ENCODE measurements around the gene PRKAB2. TPM values are rescaled to one million over a fixed set of nuclear protein-coding genes. Genes with fewer than 3 reads are reported as not detected.

PRKAB2 gene
- total and polyA plus RNA-seq, 9 of the 15 experiments (the other 6 are each of a cell fraction or from before 2014, with no cell fraction given) = 2.3 to 20.8 (median 7.9) TPM

DNA sequence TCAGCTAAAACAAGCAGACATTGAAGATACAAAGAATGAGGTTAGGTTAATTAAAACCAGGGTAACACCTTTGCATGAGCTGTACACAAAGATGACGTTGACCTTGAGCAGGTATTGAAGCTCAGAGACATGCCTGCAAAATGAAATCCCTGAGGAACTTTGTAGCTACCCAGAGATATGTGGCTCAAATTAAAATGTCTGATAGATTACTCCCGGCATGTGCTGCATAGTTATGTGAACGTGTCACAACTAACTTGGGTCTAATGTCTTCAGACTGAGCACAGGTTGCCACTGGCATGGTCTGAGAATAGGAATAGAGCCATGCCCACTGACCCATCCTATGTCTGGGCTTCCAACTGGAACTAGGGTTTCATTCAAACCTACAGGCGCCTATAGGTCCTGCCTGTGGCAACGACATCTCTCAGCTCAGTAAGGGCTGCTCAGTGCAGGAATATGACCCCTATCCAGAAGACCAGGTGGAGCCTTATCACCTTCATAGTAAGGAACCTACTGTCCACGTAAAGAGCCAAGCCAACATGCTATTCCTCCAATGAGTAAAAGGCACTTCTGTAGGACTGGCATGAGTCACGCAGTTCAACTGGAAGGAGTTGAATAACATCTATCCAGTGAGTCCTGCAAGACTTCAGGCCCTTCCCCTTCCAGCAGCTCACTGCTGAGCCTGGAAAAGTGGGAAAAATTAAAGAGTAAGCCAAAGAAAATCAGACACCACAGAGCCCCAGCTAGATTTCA, 60.7 kb downstream of the PRKAB2 start:
- Histone ChIP-seq H2AFZ (ENCODE audit: low read depth, low read length) (no peak overlapping the region), H3K4me1 (replicated peaks in 1 of 2; ENCODE audit: control insufficient read depth in 2 of 2, insufficient read depth in 2 of 2, low read length in 2 of 2) (no peaks in the 10 kb centered on the region), H3K9me1 (ENCODE audit: control insufficient read depth, insufficient read depth, low read length) (no peaks in the 10 kb centered on the region), H3K27ac (ENCODE audit: extremely low read depth, low read depth, low read length) (no peak overlapping the region), H3K36me3 (ENCODE audit: control insufficient read depth, insufficient read depth, low read length) (no peaks in the 10 kb centered on the region), H4K20me1 (replicated peaks; ENCODE audit: control insufficient read depth, insufficient read depth, low read length) (no peaks in the 10 kb centered on the region), H3K4me3 (no peak overlapping the region), H3K4me2 (ENCODE audit: insufficient read depth, low read length) (no peak overlapping the region), H3K9me3 (replicated peaks; ENCODE audit: control insufficient read depth, insufficient read depth, low read depth, low read length) (no peaks in the 10 kb centered on the region), H3K9ac (ENCODE audit: insufficient read depth in 1 of 2, low read depth in 2 of 2, low read length in 2 of 2) (no peak overlapping the region), H3K79me2 (ENCODE audit: control insufficient read depth, insufficient read depth, low read length) (no peaks in the 10 kb centered on the region), H3K27me3 (ENCODE audit: control insufficient read depth in 2 of 2, insufficient read depth in 2 of 2, low read length in 2 of 2) (peaks cover 2 to 29% of the 10 kb centered on the region in 2 experiments; a peak in 4 of 5 replicates)
- FAIRE-seq = peak; percentile 26
- DNase-seq (ENCODE audit: extremely low read depth in 1 of 4, low spot score in 3 of 4) = no peak
- in situ Hi-C loops (cut with MboI) = no loop called here
- WGBS (ENCODE audit: insufficient coverage, low coverage, missing lambda C conversion rate) = 0% methylated on average over 7 of the region's 7 CpGs
- BruUV-seq (replicated peaks) = no TSS peak
- ATAC-seq = no peak
- ChIA-PET POLR2A (interaction anchor here (2.5 kb wide), 1 partner anchor 27 kb away, joined by 13 read pairs; no protein-coding TSS in a partner anchor), CTCF (ENCODE audit: low intra/inter-chr PET ratio) (no interaction called here)
- intact Hi-C loops (cut with micrococcal nuclease) = loop anchor here (2.0 kb wide), 1 partner anchor 19 kb away; no protein-coding TSS in a partner anchor
- TF ChIP-seq FOXJ2 (tag; IDR thresholded peaks at IDR 0.05) (no peak), HSF4 (CRISPR knock-in tag; IDR thresholded peaks at IDR 0.05; ENCODE audit: borderline replicate concordance) (no peak), POLR3A (IDR thresholded peaks at IDR 0.05; ENCODE audit: borderline replicate concordance, extremely low read depth, insufficient read depth, insufficient read length) (no peak), ZNF586 (CRISPR knock-in tag; conservative IDR thresholded peaks at IDR 0.05) (no peak), NELFE (IDR thresholded peaks at IDR 0.05; ENCODE audit: insufficient read depth, insufficient read length) (no peak), BHLHE40 (IDR thresholded peaks at IDR 0.05; ENCODE audit: low read length) (no peak)
- TF ChIP-seq, protein P1, sequence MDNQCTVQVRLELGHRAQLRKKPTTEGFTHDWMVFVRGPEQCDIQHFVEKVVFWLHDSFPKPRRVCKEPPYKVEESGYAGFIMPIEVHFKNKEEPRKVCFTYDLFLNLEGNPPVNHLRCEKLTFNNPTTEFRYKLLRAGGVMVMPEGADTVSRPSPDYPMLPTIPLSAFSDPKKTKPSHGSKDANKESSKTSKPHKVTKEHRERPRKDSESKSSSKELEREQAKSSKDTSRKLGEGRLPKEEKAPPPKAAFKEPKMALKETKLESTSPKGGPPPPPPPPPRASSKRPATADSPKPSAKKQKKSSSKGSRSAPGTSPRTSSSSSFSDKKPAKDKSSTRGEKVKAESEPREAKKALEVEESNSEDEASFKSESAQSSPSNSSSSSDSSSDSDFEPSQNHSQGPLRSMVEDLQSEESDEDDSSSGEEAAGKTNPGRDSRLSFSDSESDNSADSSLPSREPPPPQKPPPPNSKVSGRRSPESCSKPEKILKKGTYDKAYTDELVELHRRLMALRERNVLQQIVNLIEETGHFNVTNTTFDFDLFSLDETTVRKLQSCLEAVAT (IDR thresholded peaks at IDR 0.05) = no peak
- TF ChIP-seq, protein P2, sequence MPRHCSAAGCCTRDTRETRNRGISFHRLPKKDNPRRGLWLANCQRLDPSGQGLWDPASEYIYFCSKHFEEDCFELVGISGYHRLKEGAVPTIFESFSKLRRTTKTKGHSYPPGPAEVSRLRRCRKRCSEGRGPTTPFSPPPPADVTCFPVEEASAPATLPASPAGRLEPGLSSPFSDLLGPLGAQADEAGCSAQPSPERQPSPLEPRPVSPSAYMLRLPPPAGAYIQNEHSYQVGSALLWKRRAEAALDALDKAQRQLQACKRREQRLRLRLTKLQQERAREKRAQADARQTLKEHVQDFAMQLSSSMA (CRISPR knock-in tag; IDR thresholded peaks at IDR 0.05) = no peak
- TF ChIP-seq, protein P3, sequence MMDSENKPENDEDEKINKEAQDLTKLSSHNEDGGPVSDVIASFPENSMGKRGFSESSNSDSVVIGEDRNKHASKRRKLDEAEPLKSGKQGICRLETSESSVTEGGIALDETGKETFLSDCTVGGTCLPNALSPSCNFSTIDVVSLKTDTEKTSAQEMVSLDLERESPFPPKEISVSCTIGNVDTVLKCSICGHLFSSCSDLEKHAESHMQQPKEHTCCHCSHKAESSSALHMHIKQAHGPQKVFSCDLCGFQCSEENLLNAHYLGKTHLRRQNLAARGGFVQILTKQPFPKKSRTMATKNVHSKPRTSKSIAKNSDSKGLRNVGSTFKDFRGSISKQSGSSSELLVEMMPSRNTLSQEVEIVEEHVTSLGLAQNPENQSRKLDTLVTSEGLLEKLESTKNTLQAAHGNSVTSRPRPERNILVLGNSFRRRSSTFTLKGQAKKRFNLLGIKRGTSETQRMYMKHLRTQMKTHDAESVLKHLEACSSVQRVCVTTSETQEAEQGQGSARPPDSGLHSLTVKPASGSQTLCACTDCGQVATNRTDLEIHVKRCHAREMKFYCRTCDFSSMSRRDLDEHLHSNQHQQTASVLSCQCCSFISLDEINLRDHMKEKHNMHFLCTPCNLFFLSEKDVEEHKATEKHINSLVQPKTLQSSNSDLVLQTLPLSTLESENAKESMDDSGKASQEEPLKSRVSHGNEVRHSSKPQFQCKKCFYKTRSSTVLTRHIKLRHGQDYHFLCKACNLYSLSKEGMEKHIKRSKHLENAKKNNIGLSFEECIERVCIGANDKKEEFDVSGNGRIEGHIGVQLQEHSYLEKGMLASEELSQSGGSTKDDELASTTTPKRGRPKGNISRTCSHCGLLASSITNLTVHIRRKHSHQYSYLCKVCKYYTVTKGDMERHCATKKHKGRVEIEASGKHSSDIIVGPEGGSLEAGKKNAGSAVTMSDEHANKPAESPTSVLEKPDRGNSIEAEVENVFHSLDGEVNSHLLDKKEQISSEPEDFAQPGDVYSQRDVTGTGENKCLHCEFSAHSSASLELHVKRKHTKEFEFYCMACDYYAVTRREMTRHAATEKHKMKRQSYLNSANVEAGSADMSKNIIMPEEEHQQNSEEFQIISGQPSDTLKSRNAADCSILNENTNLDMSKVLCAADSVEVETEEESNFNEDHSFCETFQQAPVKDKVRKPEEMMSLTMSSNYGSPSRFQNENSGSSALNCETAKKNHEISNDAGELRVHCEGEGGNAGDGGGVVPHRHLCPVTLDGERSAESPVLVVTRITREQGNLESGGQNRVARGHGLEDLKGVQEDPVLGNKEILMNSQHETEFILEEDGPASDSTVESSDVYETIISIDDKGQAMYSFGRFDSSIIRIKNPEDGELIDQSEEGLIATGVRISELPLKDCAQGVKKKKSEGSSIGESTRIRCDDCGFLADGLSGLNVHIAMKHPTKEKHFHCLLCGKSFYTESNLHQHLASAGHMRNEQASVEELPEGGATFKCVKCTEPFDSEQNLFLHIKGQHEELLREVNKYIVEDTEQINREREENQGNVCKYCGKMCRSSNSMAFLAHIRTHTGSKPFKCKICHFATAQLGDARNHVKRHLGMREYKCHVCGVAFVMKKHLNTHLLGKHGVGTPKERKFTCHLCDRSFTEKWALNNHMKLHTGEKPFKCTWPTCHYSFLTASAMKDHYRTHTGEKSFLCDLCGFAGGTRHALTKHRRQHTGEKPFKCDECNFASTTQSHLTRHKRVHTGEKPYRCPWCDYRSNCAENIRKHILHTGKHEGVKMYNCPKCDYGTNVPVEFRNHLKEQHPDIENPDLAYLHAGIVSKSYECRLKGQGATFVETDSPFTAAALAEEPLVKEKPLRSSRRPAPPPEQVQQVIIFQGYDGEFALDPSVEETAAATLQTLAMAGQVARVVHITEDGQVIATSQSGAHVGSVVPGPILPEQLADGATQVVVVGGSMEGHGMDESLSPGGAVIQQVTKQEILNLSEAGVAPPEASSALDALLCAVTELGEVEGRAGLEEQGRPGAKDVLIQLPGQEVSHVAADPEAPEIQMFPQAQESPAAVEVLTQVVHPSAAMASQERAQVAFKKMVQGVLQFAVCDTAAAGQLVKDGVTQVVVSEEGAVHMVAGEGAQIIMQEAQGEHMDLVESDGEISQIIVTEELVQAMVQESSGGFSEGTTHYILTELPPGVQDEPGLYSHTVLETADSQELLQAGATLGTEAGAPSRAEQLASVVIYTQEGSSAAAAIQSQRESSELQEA (IDR thresholded peaks at IDR 0.05; ENCODE audit: low read depth) = no peak
- TF ChIP-seq, protein P4, sequence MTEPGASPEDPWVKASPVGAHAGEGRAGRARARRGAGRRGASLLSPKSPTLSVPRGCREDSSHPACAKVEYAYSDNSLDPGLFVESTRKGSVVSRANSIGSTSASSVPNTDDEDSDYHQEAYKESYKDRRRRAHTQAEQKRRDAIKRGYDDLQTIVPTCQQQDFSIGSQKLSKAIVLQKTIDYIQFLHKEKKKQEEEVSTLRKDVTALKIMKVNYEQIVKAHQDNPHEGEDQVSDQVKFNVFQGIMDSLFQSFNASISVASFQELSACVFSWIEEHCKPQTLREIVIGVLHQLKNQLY (CRISPR knock-in tag; conservative IDR thresholded peaks at IDR 0.05) = no peak
